Limb (tissue), 2 donors: ENCODE results near the gene SEPTIN10.
"Not testable (repeated sequence)": the region's sequence is repeated elsewhere in the genome, so short reads cannot be mapped to it uniquely, and the experiment has no call there.

Experiments used
- DNase-seq, 2 donors: peaks; one replicate each; pipeline ENCODE4 v3.0.0-alpha.2; 2016; ENCODE audit errors: extremely low spot score in 2 of 2

Gene SEPTIN10

GRCh38 chr2:109613922-109614714, at the start of gene SEPTIN10, which contains the start of gene SOWAHC:
Gene SEPTIN10 (minus strand): TSS chr2:109613966. CDS start chr2:109613827, 139 bp downstream.
Gene SOWAHC (plus strand): TSS chr2:109614364. CDS start chr2:109614490, 126 bp downstream.
- peak; percentile 99 for DNase-seq

- no peak for DNase-seq
Measured at GRCh38 chr2:109662889-109663288, 49.1 kb upstream of the SEPTIN10 start.

- no peak for DNase-seq
Measured at GRCh38 chr2:109660046-109660860, 46.5 kb upstream of the SEPTIN10 start.

- DNase-seq, result no peak
Measured at GRCh38 chr2:109659396-109660045, 45.8 kb upstream of the SEPTIN10 start.

GRCh38 chr2:109655287-109655686, 41.5 kb upstream of the SEPTIN10 start:
- no peak for DNase-seq

GRCh38 chr2:109654326-109655050, 40.7 kb upstream of the SEPTIN10 start:
- peak in 1 of 2 donors; percentile 9 for DNase-seq

- DNase-seq, result no peak
Measured at GRCh38 chr2:109649736-109650695, 36.2 kb upstream of the SEPTIN10 start.

- DNase-seq, result no peak
Measured at GRCh38 chr2:109648041-109648527, 34.3 kb upstream of the SEPTIN10 start.

GRCh38 chr2:109647636-109648035, 33.9 kb upstream of the SEPTIN10 start:
- no peak for DNase-seq

GRCh38 chr2:109646961-109647360, 33.2 kb upstream of the SEPTIN10 start:
- no peak for DNase-seq

GRCh38 chr2:109645412-109646184, 31.8 kb upstream of the SEPTIN10 start:
- no peak for DNase-seq

- peak in 1 of 2 donors; percentile 47 for DNase-seq
Measured at GRCh38 chr2:109644571-109645275, 31.0 kb upstream of the SEPTIN10 start.

GRCh38 chr2:109640000-109640399, 26.2 kb upstream of the SEPTIN10 start:
- not testable (repeated sequence) for DNase-seq

- no peak for DNase-seq
Measured at GRCh38 chr2:109638795-109639194, 25.0 kb upstream of the SEPTIN10 start.

GRCh38 chr2:109637749-109638570, 24.2 kb upstream of the SEPTIN10 start:
- DNase-seq, result no peak

- no peak for DNase-seq
Measured at GRCh38 chr2:109636317-109636716, 22.6 kb upstream of the SEPTIN10 start.
